SK-N-SH (cell line): Measurements from ENCODE around the gene KLF16. TPM values are rescaled to one million over a fixed set of nuclear protein-coding genes. Genes with fewer than 3 reads are reported as not detected.

Experiments
- CTCF ChIA-PET: fragments of 300-600, 350-600 bp; formaldehyde crosslinking; extraction: SDS; loops from one replicate; lab custom pipeline; 2021; lab: Yijun Ruan, JAX
- POLR2A ChIA-PET: fragments of 350-600 bp; sonication (Branson Sonifier 250); formaldehyde crosslinking; extraction: SDS; loops from one replicate; lab custom pipeline; 2020; ENCODE audit warnings: antibody characterized with exemption, inconsistent platforms; lab: Yijun Ruan, JAX
- DNase-seq: peaks from one replicate; pipeline ENCODE4 v3.0.0; 2012
- H2AFZ ChIP-seq: fragments of 200-600 bp; sonication (generic); 2 replicates; pipeline ENCODE4 v1.8.1; 2016; ENCODE audit warnings: antibody characterized with exemption, mild to moderate bottlenecking, low read depth
- H3F3A ChIP-seq: fragments of 200-600 bp; sonication (generic); replicated peaks from 2 replicates; pipeline ENCODE3; 2016; ENCODE audit warnings: antibody characterized with exemption, mild to moderate bottlenecking; ENCODE audit not compliant: insufficient read depth
- H3K27ac ChIP-seq, 2 experiments: fragments of 200-500 bp in 1 of 2; fragments of 200-600 bp in 1 of 2; sonication (Bioruptor generic) in 1 of 2; sonication (generic), shearing (Covaris generic) in 1 of 2; 2 replicates each; pipeline versions ENCODE4 v1.5.1 to v1.6.1; 2014 to 2016; ENCODE audit warnings: low read depth in 2 of 2, inconsistent platforms in 1 of 2, low read length in 1 of 2, mild to moderate bottlenecking in 1 of 2, mixed read lengths in 1 of 2
- H3K27me3 ChIP-seq: fragments of 200-600 bp; sonication (generic), shearing (Covaris generic); 2 replicates; pipeline ENCODE4 v1.6.1; 2016; ENCODE audit warnings: mixed run types; ENCODE audit not compliant: insufficient read depth
- H3K36me3 ChIP-seq, 2 experiments: fragments of 200-500 bp in 1 of 2; fragments of 200-600 bp in 1 of 2; sonication (Bioruptor generic) in 1 of 2; sonication (generic) in 1 of 2; replicated peaks in 1 of 2; 2 replicates each; pipeline versions ENCODE3 to v1.5.1; 2014 to 2016; ENCODE audit warnings: low read length in 1 of 2, mild to moderate bottlenecking in 1 of 2; ENCODE audit not compliant: insufficient read depth in 2 of 2, control insufficient read depth in 1 of 2
- H3K4me1 ChIP-seq, 2 experiments: fragments of 200-500 bp in 1 of 2; fragments of 200-600 bp in 1 of 2; sonication (Bioruptor generic) in 1 of 2; sonication (generic), shearing (Covaris generic) in 1 of 2; 2 replicates each; pipeline versions ENCODE4 v1.5.1 to v1.6.1; 2014 to 2016; ENCODE audit warnings: low read depth in 1 of 2, low read length in 1 of 2, mixed run types in 1 of 2; ENCODE audit not compliant: insufficient read depth in 2 of 2, control insufficient read depth in 1 of 2
- H3K4me2 ChIP-seq: fragments of 200-600 bp; sonication (generic), shearing (Covaris generic); 2 replicates; pipeline ENCODE4 v1.6.1; 2017; ENCODE audit warnings: mixed run types
- H3K4me3 ChIP-seq, 2 experiments: fragments of 200-500 bp in 1 of 2; fragments of 200-600 bp in 1 of 2; sonication (Bioruptor generic) in 1 of 2; sonication (generic), shearing (Covaris generic) in 1 of 2; 2 replicates each; pipeline versions ENCODE4 v1.5.1 to v1.8.1; 2014 to 2016; ENCODE audit warnings: low read depth in 2 of 2, inconsistent platforms in 1 of 2, low read length in 1 of 2, mild to moderate bottlenecking in 1 of 2, mixed read lengths in 1 of 2, moderate library complexity in 1 of 2
- H3K79me2 ChIP-seq: fragments of 200-600 bp; sonication (generic); 2 replicates; pipeline ENCODE4 v1.8.1; 2017; ENCODE audit warnings: mild to moderate bottlenecking; ENCODE audit not compliant: insufficient read depth
- H3K9ac ChIP-seq: fragments of 200-600 bp; sonication (generic); 2 replicates; pipeline ENCODE4 v1.6.1; 2017; ENCODE audit warnings: mixed run types
- H3K9me2 ChIP-seq: fragments of 200-600 bp; sonication (generic); 2 replicates; pipeline ENCODE4 v1.6.1; 2017; ENCODE audit warnings: mixed run types
- H3K9me3 ChIP-seq: fragments of 200-600 bp; sonication (generic); 2 replicates; pipeline ENCODE4 v1.6.1; 2017; ENCODE audit warnings: mixed run types, mild to moderate bottlenecking, moderate library complexity
- H4K20me1 ChIP-seq: fragments of 200-600 bp; sonication (generic); 2 replicates; pipeline ENCODE4 v1.6.1; 2017; ENCODE audit warnings: mild to moderate bottlenecking, mixed run types; ENCODE audit not compliant: insufficient read depth
- EZH2phosphoT487 ChIP-seq: fragments of 200-600 bp; sonication (generic); IDR thresholded peaks from 2 replicates; pipeline ENCODE4 v1.6.1; 2017; ENCODE audit warnings: low read depth, mixed run types, mild to moderate bottlenecking, antibody characterized with exemption, moderate library complexity, borderline replicate concordance
- FOXM1 ChIP-seq: IDR thresholded peaks from 2 replicates; pipeline ENCODE4 v1.4.0; 2012; ENCODE audit warnings: low read depth, mild to moderate bottlenecking
- GATA2 ChIP-seq: sonication (generic); formaldehyde crosslinking; IDR thresholded peaks from 2 replicates; pipeline ENCODE4 v1.5.0; 2020; ENCODE audit warnings: mild to moderate bottlenecking, missing genetic modification reagents
- JUND ChIP-seq: IDR thresholded peaks from 2 replicates; pipeline ENCODE4 v1.4.0; 2012
- MEF2A ChIP-seq: IDR thresholded peaks from 2 replicates; pipeline ENCODE4 v1.4.0; 2012; ENCODE audit warnings: low read depth, borderline replicate concordance
- NFIC ChIP-seq: IDR thresholded peaks from 2 replicates; pipeline ENCODE4 v1.4.0; 2012; ENCODE audit warnings: borderline replicate concordance
- POLR2AphosphoS5 ChIP-seq: IDR thresholded peaks from 2 replicates; pipeline ENCODE4 v1.6.1; 2012; ENCODE audit warnings: low read depth, low read length
- RFX5 ChIP-seq: IDR thresholded peaks from 2 replicates; pipeline ENCODE4 v1.6.1; 2012; ENCODE audit warnings: mild to moderate bottlenecking, improper control_type of control experiment, low read length
- TCF12 ChIP-seq: IDR thresholded peaks from 2 replicates; pipeline ENCODE4 v1.4.0; 2012
- YY1 ChIP-seq: IDR thresholded peaks from 2 replicates; pipeline ENCODE4 v1.4.0; 2012; ENCODE audit warnings: low read depth, mild to moderate bottlenecking
- WGBS: methylation state at CpG from one replicate; pipeline ENCODE4 v1.1.6; 2017; ENCODE audit warnings: low lambda C conversion rate; 5-methylcytosine and 5-hydroxymethylcytosine counted together
- polyA plus RNA-seq, 3 experiments: library from polyadenylated mRNA; depleted of rRNA; stranded (reverse); fragments of >200 nt; gene quantifications; 2 replicates each; pipeline ENCODE4 v1.2.3, GENCODE V29; 2012
- TF ChIP-seq, protein P1 (sequence below): fragments of 150-350 bp; IDR thresholded peaks from 2 replicates; pipeline ENCODE4 v1.6.1; 2016; ENCODE audit warnings: mild to moderate bottlenecking, low read depth, low read length
- TF ChIP-seq, protein P2 (sequence below): fragments of 150-350 bp; IDR thresholded peaks from 2 replicates; pipeline ENCODE4 v1.6.1; 2017; ENCODE audit warnings: antibody characterized with exemption, low read length, low read depth, borderline replicate concordance
- TF ChIP-seq, protein P3 (sequence below): fragments of 200-600 bp; sonication (generic); IDR thresholded peaks from 2 replicates; pipeline ENCODE4 v1.6.1; 2017; ENCODE audit warnings: antibody characterized with exemption, mild to moderate bottlenecking, moderate library complexity

KLF16 gene
- polyA plus RNA-seq, 1 of the 3 experiments (the other 2 are of a cell fraction): 16.1 TPM

DNA sequence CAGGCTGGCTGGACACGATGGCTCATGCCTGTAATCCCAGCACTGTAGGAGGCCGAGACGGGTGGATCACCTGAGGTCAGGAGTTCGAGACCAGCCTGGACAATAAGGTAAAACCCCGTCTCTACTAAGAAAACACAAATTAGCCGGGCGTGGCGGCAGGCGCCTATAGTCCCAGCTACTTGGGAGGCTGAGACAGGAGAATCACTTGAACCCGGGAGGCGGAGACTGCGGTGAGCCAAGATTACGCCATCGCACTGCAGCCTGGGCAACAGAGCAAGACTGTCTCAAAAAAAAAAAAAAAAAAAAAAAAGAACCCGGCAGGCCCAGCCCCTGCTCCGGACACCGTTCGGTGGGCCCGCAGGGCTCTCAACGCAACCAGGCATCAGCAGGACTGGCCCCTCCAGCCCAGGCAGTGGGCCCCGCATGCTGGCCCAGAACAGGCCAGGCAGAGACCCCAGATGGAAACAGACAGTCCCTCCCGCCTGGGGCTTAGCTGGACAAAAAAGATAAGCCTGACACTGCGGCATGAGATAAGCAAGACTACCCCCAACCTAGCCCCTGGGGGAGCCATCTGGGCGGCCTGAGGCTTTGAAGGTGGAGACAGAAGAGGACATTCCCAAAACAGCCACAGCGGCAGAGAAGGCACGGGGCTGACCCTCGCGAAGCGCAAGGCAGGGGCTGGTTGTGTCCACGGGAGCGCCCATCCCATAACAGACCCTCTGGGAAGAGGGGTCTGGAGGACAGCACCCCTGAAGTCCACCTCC is 26.7 kb downstream of the KLF16 start:
- peaks cover 0 to 12% of the 10 kb centered on the region in 2 experiments; a peak in 1 of 4 replicates for H3K4me1 ChIP-seq
- no peak overlapping the region for H3K9ac ChIP-seq
- TF ChIP-seq YY1 (no peak), GATA2 (peak; percentile 64), EZH2phosphoT487 (no peak)
- TF ChIP-seq, protein P1, sequence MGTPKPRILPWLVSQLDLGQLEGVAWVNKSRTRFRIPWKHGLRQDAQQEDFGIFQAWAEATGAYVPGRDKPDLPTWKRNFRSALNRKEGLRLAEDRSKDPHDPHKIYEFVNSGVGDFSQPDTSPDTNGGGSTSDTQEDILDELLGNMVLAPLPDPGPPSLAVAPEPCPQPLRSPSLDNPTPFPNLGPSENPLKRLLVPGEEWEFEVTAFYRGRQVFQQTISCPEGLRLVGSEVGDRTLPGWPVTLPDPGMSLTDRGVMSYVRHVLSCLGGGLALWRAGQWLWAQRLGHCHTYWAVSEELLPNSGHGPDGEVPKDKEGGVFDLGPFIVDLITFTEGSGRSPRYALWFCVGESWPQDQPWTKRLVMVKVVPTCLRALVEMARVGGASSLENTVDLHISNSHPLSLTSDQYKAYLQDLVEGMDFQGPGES: no peak
- no peaks in the 10 kb centered on the region for H3K36me3 ChIP-seq
- no peak overlapping the region for H2AFZ ChIP-seq
- 94% methylated on average over 29 of the region's 31 CpGs for WGBS
- H3F3A ChIP-seq: no peaks in the 10 kb centered on the region
- peak; percentile 76 for DNase-seq
- CTCF ChIA-PET: interaction anchor here (0.6 to 15.0 kb wide), 31 partner anchors 10 to 479 kb away, joined by 3 to 188 read pairs (median 4); partner anchors contain the start of genes REXO1 and UQCR11
- peaks cover 99% of the 10 kb centered on the region for H4K20me1 ChIP-seq
- peaks cover 92% of the 10 kb centered on the region for H3K79me2 ChIP-seq
- H3K9me3 ChIP-seq: no peaks in the 10 kb centered on the region
- no peaks in the 10 kb centered on the region for H3K9me2 ChIP-seq
- no peak overlapping the region for H3K4me2 ChIP-seq
- H3K27me3 ChIP-seq: no peaks in the 10 kb centered on the region
- H3K4me3 ChIP-seq: no peak overlapping the region
- POLR2A ChIA-PET: no interaction called here
- H3K27ac ChIP-seq: 0 out of 4 replicates have a peak overlapping the region, but pooled peaks of 1 of the 2 experiments have one; percentile 7

DNA sequence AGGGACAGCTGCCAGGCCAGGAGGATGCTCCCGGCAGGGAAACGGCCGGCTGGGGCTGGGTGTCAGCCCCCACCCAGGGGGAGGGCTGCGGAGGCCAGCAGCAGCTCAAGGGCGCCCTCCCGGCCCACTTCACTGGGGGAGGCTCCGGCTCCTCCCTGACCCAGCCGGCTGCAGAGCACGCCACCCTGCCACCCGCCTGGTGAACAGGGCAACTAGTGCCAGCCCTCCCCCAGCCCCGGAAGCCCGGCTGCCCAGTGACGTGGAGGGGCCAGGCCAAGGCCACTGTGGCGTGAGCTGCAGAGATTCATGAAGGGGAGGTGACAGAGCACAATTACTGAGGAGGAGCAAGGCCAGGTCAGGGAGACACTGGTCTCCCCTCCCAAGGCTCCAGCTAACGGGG is 29.8 kb downstream of the KLF16 start:
- H3K4me2 ChIP-seq: no peak overlapping the region
- H3K9ac ChIP-seq: no peak overlapping the region
- peaks cover 0 to 12% of the 10 kb centered on the region in 2 experiments; a peak in 1 of 4 replicates for H3K4me1 ChIP-seq
- DNase-seq: no peak
- H3K36me3 ChIP-seq: no peaks in the 10 kb centered on the region
- no peak overlapping the region for H2AFZ ChIP-seq
- H3K27ac ChIP-seq: no peak overlapping the region
- CTCF ChIA-PET: interaction anchor here (2.0 to 15.0 kb wide), 2 partner anchors 6 to 287 kb away, joined by 6 to 188 read pairs; no protein-coding TSS in a partner anchor
- POLR2A ChIA-PET: no interaction called here
- no peaks in the 10 kb centered on the region for H3F3A ChIP-seq
- WGBS: 98% methylated on average over 6 of the region's 15 CpGs
- peaks cover 80% of the 10 kb centered on the region for H4K20me1 ChIP-seq
- H3K27me3 ChIP-seq: no peaks in the 10 kb centered on the region
- no peaks in the 10 kb centered on the region for H3K9me3 ChIP-seq
- no peak overlapping the region for H3K4me3 ChIP-seq
- H3K9me2 ChIP-seq: no peaks in the 10 kb centered on the region
- H3K79me2 ChIP-seq: peaks cover 85% of the 10 kb centered on the region
- TF ChIP-seq RFX5: no peak
- no peak for TF ChIP-seq MEF2A
- TF ChIP-seq, protein P2, sequence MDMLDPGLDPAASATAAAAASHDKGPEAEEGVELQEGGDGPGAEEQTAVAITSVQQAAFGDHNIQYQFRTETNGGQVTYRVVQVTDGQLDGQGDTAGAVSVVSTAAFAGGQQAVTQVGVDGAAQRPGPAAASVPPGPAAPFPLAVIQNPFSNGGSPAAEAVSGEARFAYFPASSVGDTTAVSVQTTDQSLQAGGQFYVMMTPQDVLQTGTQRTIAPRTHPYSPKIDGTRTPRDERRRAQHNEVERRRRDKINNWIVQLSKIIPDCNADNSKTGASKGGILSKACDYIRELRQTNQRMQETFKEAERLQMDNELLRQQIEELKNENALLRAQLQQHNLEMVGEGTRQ: no peak
- no peak for TF ChIP-seq EZH2phosphoT487
- TF ChIP-seq, protein P3, sequence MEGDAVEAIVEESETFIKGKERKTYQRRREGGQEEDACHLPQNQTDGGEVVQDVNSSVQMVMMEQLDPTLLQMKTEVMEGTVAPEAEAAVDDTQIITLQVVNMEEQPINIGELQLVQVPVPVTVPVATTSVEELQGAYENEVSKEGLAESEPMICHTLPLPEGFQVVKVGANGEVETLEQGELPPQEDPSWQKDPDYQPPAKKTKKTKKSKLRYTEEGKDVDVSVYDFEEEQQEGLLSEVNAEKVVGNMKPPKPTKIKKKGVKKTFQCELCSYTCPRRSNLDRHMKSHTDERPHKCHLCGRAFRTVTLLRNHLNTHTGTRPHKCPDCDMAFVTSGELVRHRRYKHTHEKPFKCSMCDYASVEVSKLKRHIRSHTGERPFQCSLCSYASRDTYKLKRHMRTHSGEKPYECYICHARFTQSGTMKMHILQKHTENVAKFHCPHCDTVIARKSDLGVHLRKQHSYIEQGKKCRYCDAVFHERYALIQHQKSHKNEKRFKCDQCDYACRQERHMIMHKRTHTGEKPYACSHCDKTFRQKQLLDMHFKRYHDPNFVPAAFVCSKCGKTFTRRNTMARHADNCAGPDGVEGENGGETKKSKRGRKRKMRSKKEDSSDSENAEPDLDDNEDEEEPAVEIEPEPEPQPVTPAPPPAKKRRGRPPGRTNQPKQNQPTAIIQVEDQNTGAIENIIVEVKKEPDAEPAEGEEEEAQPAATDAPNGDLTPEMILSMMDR: no peak
- no peak for TF ChIP-seq POLR2AphosphoS5
- TF ChIP-seq NFIC: no peak
- TF ChIP-seq JUND: no peak
- no peak for TF ChIP-seq TCF12
- no peak for TF ChIP-seq FOXM1
- no peak for TF ChIP-seq GATA2
